Fibroblast of lung (primary cell): ENCODE measurements around the gene RPA3.

Experiments
- EZH2 ChIP-seq: IDR thresholded peaks from 2 replicates; pipeline ENCODE4 v1.5.1; 2012; ENCODE audit warnings: low read length, control low read depth, mild to moderate bottlenecking; ENCODE audit errors: missing control alignments
- TF ChIP-seq, protein P1 (sequence below), 2 donors: IDR thresholded peaks in 1 of 2; conservative IDR thresholded peaks in 1 of 2; 1 replicate in 1 of 2; 2 replicates in 1 of 2; pipeline ENCODE4 v1.5.1; 2011 to 2012; ENCODE audit warnings: low read length in 2 of 2, control low read depth in 1 of 2, inconsistent platforms in 1 of 2, low read depth in 1 of 2, mild to moderate bottlenecking in 1 of 2

DNA sequence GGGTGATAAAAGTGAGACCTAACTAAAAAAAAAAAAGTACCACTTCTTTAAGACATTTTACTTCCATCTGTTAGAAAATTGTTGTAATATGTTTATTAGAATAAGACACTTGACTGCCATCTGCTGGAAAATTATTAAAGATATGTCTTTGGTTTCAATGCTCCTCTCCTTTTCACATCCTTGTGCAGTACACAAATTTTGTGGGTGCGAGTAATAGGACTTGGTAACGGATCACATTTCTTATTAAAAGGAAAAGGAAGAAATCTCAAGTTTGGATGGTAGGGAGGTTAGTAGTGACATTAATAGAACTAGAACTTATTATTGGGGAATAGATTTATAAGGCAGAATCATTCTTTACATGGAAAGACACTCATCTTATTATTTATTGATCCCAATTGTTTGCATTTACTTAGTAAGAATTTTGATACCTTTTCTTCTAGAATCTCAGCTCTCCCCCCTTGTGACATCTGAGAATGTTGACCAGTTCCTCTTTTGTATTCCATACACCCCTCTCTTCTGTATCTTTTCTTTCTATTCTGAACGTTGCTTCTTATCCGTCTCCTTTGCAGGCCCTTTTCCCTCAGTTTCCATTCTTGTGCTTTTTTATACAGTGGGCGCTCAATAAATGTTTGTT is 43.0 kb upstream of the RPA3 start:
- TF ChIP-seq, protein P1, sequence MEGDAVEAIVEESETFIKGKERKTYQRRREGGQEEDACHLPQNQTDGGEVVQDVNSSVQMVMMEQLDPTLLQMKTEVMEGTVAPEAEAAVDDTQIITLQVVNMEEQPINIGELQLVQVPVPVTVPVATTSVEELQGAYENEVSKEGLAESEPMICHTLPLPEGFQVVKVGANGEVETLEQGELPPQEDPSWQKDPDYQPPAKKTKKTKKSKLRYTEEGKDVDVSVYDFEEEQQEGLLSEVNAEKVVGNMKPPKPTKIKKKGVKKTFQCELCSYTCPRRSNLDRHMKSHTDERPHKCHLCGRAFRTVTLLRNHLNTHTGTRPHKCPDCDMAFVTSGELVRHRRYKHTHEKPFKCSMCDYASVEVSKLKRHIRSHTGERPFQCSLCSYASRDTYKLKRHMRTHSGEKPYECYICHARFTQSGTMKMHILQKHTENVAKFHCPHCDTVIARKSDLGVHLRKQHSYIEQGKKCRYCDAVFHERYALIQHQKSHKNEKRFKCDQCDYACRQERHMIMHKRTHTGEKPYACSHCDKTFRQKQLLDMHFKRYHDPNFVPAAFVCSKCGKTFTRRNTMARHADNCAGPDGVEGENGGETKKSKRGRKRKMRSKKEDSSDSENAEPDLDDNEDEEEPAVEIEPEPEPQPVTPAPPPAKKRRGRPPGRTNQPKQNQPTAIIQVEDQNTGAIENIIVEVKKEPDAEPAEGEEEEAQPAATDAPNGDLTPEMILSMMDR (conservative IDR thresholded peaks at IDR 0.05 in 1 of 2, IDR thresholded peaks at IDR 0.05 in 1 of 2; ENCODE audit: low read depth in 1 of 2, low read length in 2 of 2), result peak; percentile 15 to 32
- TF ChIP-seq EZH2, result no peak
